BJ (cell line): Measurements from ENCODE around the gene CPSF4L. TPM values are rescaled to one million over a fixed set of nuclear protein-coding genes. Genes with fewer than 3 reads are reported as not detected.

Experiments used
- CTCF ChIA-PET: fragments of 350-600 bp; formaldehyde crosslinking; extraction: SDS; loops from one replicate; lab custom pipeline; 2021; ENCODE audit warnings: antibody characterized with exemption, inconsistent platforms; lab: Yijun Ruan, JAX
- POLR2A ChIA-PET: fragments of 300-600 bp; sonication (Branson Sonifier 250); formaldehyde crosslinking; extraction: SDS; loops from one replicate; lab custom pipeline; 2021; ENCODE audit warnings: antibody characterized with exemption; lab: Charles Lee
- DNase-seq: peaks from one replicate; pipeline ENCODE4 v3.0.0-alpha.2; 2011; ENCODE audit warnings: low read depth
- H3K27me3 ChIP-seq: 2 replicates; pipeline ENCODE4 v1.6.0; 2011; ENCODE audit warnings: low read length; ENCODE audit not compliant: control insufficient read depth, insufficient read depth
- H3K36me3 ChIP-seq: 2 replicates; pipeline ENCODE4 v1.5.1; 2011; ENCODE audit warnings: low read length; ENCODE audit not compliant: control insufficient read depth, insufficient read depth
- H3K4me3 ChIP-seq: 2 replicates; pipeline ENCODE4 v1.5.1; 2011; ENCODE audit warnings: low read depth, mild to moderate bottlenecking, control low read depth, low read length
- CTCF ChIP-seq: IDR thresholded peaks from 2 replicates; pipeline ENCODE4 v1.5.1; 2011; ENCODE audit warnings: low read depth, mild to moderate bottlenecking, control low read depth, inconsistent platforms, low read length, moderate library complexity; ENCODE audit not compliant: insufficient read depth
- polyA plus RNA-seq: library from polyadenylated mRNA; depleted of rRNA; stranded (reverse); fragments of >200 nt; gene quantifications from 2 replicates; pipeline ENCODE4 v1.2.3, GENCODE V29; 2011

Gene CPSF4L
- polyA plus RNA-seq, 1 experiment, result 0.13 TPM

- peaks cover 7% of the 10 kb centered on the region for H3K36me3 ChIP-seq
- no peak for DNase-seq
- CTCF ChIA-PET, result interaction anchor here (0.8 to 18.8 kb wide), 9 partner anchors 10 to 692 kb away, joined by 3 to 427 read pairs (median 13); no protein-coding TSS in a partner anchor
- H3K27me3 ChIP-seq, result no peaks in the 10 kb centered on the region; the same call in 1 of the 2 replicates
- POLR2A ChIA-PET, result no interaction called here
- TF ChIP-seq CTCF, result no peak
- no peak overlapping the region for H3K4me3 ChIP-seq
Observed at GRCh38 chr17:73248532-73248931, 13.1 kb downstream of the CPSF4L start.

- peak; percentile 37 for TF ChIP-seq CTCF
- ChIA-PET CTCF (interaction anchor here (0.8 to 18.8 kb wide), 11 partner anchors 9 to 691 kb away, joined by 3 to 427 read pairs (median 7); no protein-coding TSS in a partner anchor), POLR2A (no interaction called here)
- Histone ChIP-seq H3K27me3 (no peaks in the 10 kb centered on the region; the same call in 1 of the 2 replicates), H3K4me3 (no peak overlapping the region), H3K36me3 (peaks cover 7% of the 10 kb centered on the region)
- no peak for DNase-seq
Observed at GRCh38 chr17:73247726-73248125, 14.0 kb downstream of the CPSF4L start.

- Histone ChIP-seq H3K4me3 (no peak overlapping the region), H3K27me3 (no peaks in the 10 kb centered on the region), H3K36me3 (peaks cover 13% of the 10 kb centered on the region)
- TF ChIP-seq CTCF, result no peak
- CTCF ChIA-PET, result interaction anchor here (0.8 to 2.3 kb wide), 5 partner anchors 9 to 515 kb away, joined by 3 to 8 read pairs (median 5); no protein-coding TSS in a partner anchor
- DNase-seq, result no peak
- POLR2A ChIA-PET, result interaction anchor here (0.6 kb wide), 1 partner anchor 250 kb away, joined by 9 read pairs; no protein-coding TSS in a partner anchor
Observed at GRCh38 chr17:73240561-73240960, 21.1 kb downstream of the CPSF4L start.

- Histone ChIP-seq H3K4me3 (no peak overlapping the region), H3K27me3 (no peaks in the 10 kb centered on the region), H3K36me3 (peaks cover 10% of the 10 kb centered on the region)
- TF ChIP-seq CTCF, result no peak
- DNase-seq, result no peak
- CTCF ChIA-PET, result interaction anchor here (0.6 to 3.4 kb wide), 2 partner anchors 9 to 17 kb away, joined by 3 to 15 read pairs; no protein-coding TSS in a partner anchor
- POLR2A ChIA-PET, result no interaction called here
Observed at GRCh38 chr17:73237714-73238113, 24.0 kb downstream of the CPSF4L start.

- DNase-seq, result no peak
- no peaks in the 10 kb centered on the region for H3K27me3 ChIP-seq
- ChIA-PET CTCF (interaction anchor here (2.5 to 3.4 kb wide), 2 partner anchors 12 to 20 kb away, joined by 8 to 15 read pairs; no protein-coding TSS in a partner anchor), POLR2A (no interaction called here)
- no peak overlapping the region for H3K4me3 ChIP-seq
- peaks cover 7% of the 10 kb centered on the region for H3K36me3 ChIP-seq
- no peak for TF ChIP-seq CTCF
Observed at GRCh38 chr17:73234736-73235135, 26.9 kb downstream of the CPSF4L start.
